HepG2 (cell line): ENCODE results near the gene STIM1. TPM values are rescaled to one million over a fixed set of nuclear protein-coding genes. Genes with fewer than 3 reads are reported as not detected.

Experiments used
- ATAC-seq: fragments of 200-7000 bp; cut with Tn5 transposase; 3 replicates; pipeline ENCODE4 v1.9.1; 2020; ENCODE audit warnings: mild to moderate bottlenecking, moderate library complexity
- BruUV-seq: library from RNA; stranded (reverse); fragments of 400-500 nt; replicated peaks from 2 replicates; lab custom pipeline; 2021; lab: Mats Ljungman, UMichigan
- CTCF ChIA-PET: fragments of 300-600 bp; formaldehyde crosslinking; extraction: SDS; loops from one replicate; lab custom pipeline; 2021; ENCODE audit warnings: low total read pairs, inconsistent platforms, low intra/inter-chr PET ratio; lab: Yijun Ruan, JAX
- POLR2A ChIA-PET: fragments of 350-600 bp; sonication (Branson Sonifier 250); formaldehyde crosslinking; loops from one replicate; lab custom pipeline; 2020; ENCODE audit warnings: antibody characterized with exemption, inconsistent platforms; lab: Yijun Ruan, JAX
- DNase-seq: peaks from one replicate; pipeline ENCODE4 v3.0.0-alpha.2; 2015; ENCODE audit warnings: low spot score
- FAIRE-seq: peaks from 3 replicates; lab custom pipeline; 2011; peaks lifted over from hg19 to GRCh38; lab: Jason Lieb, UNC
- H2AFZ ChIP-seq: one replicate; pipeline ENCODE4 v1.6.1; 2011; ENCODE audit warnings: low read length, inconsistent platforms
- H3K27ac ChIP-seq: fragments of 300-600 bp; 3 replicates; pipeline ENCODE4 v1.8.0; 2011; ENCODE audit warnings: mixed run types, mild to moderate bottlenecking, mixed read lengths, low read length, inconsistent platforms; ENCODE audit not compliant: insufficient read depth; ENCODE audit errors: extremely low read length
- H3K27me3 ChIP-seq, 2 experiments: fragments of 200-600 bp in 1 of 2; 2 replicates in 1 of 2; 3 replicates in 1 of 2; pipeline versions ENCODE4 v1.6.0 to v1.8.0; 2011; ENCODE audit warnings: low read length in 2 of 2, mild to moderate bottlenecking in 2 of 2, moderate library complexity in 2 of 2, inconsistent platforms in 1 of 2; ENCODE audit not compliant: insufficient read depth in 2 of 2, control insufficient read depth in 1 of 2
- H3K36me3 ChIP-seq, 2 experiments: fragments of 200-600 bp in 1 of 2; replicated peaks in 1 of 2; 2 replicates in 1 of 2; 3 replicates in 1 of 2; pipeline versions ENCODE4 v1.5.1 to v1.8.0; 2011; ENCODE audit warnings: low read length in 2 of 2, inconsistent platforms in 1 of 2; ENCODE audit not compliant: insufficient read depth in 2 of 2, control insufficient read depth in 1 of 2
- H3K4me1 ChIP-seq: 2 replicates; pipeline ENCODE4 v1.5.1; 2012; ENCODE audit warnings: low read length, inconsistent platforms; ENCODE audit not compliant: insufficient read depth
- H3K4me2 ChIP-seq: 2 replicates; pipeline ENCODE4 v1.6.0; 2011; ENCODE audit warnings: low read depth, low read length, inconsistent platforms
- H3K4me3 ChIP-seq, 3 experiments: fragments of 200-600 bp in 1 of 3; sonication (generic), shearing (Covaris generic) in 1 of 3; replicated peaks in 1 of 3; 2 replicates each; pipeline ENCODE4 v1.5.1; 2011 to 2016; ENCODE audit warnings: low read length in 3 of 3, inconsistent platforms in 2 of 3, low read depth in 2 of 3, mild to moderate bottlenecking in 2 of 3, control low read depth in 1 of 3, mixed read lengths in 1 of 3; ENCODE audit not compliant: insufficient read depth in 1 of 3
- H3K79me2 ChIP-seq: one replicate; pipeline ENCODE4 v1.6.1; 2011; ENCODE audit warnings: low read length, inconsistent platforms; ENCODE audit not compliant: insufficient read depth
- H3K9ac ChIP-seq: 2 replicates; pipeline ENCODE4 v1.6.0; 2011; ENCODE audit warnings: mild to moderate bottlenecking, low read depth, low read length, inconsistent platforms; ENCODE audit not compliant: insufficient read depth
- H3K9me3 ChIP-seq: 2 replicates; pipeline ENCODE4 v1.5.1; 2012; ENCODE audit warnings: mild to moderate bottlenecking, low read length
- H4K20me1 ChIP-seq: 2 replicates; pipeline ENCODE4 v1.6.0; 2011; ENCODE audit warnings: inconsistent platforms, mild to moderate bottlenecking, low read length, moderate library complexity; ENCODE audit not compliant: insufficient read depth
- GATA4 ChIP-seq: sonication (generic); IDR thresholded peaks from 2 replicates; pipeline ENCODE4 v1.6.1; 2016; ENCODE audit warnings: antibody characterized with exemption, low read depth, borderline replicate concordance
- KDM1A ChIP-seq: IDR thresholded peaks from 2 replicates; pipeline ENCODE4 v1.6.1; 2016; ENCODE audit warnings: missing compliant biosample characterization
- SIX1 ChIP-seq: sonication (generic); formaldehyde crosslinking; IDR thresholded peaks from 2 replicates; pipeline ENCODE4 v1.4.0; 2020; ENCODE audit warnings: missing genetic modification reagents, borderline replicate concordance
- STAG1 ChIP-seq: sonication (generic); formaldehyde crosslinking; IDR thresholded peaks from 2 replicates; pipeline ENCODE4 v1.4.0; 2020; ENCODE audit warnings: missing genetic modification reagents
- TAF15 ChIP-seq: fragments of 200-400 bp; formaldehyde crosslinking; IDR thresholded peaks from one replicate; pipeline ENCODE4 v1.6.1; 2018; ENCODE audit warnings: mild to moderate bottlenecking, low read depth, low read length; ENCODE audit not compliant: poor library complexity, severe bottlenecking
- ZFP62 ChIP-seq: sonication (generic); formaldehyde crosslinking; IDR thresholded peaks from 2 replicates; pipeline ENCODE4 v1.4.0; 2020; ENCODE audit warnings: missing genetic modification reagents
- ZMYM3 ChIP-seq: sonication (generic); formaldehyde crosslinking; IDR thresholded peaks from 2 replicates; pipeline ENCODE4 v1.5.1; 2020; ENCODE audit warnings: mild to moderate bottlenecking, missing genetic modification reagents
- ZNF121 ChIP-seq: sonication (generic); formaldehyde crosslinking; IDR thresholded peaks from 2 replicates; pipeline ENCODE4 v1.5.0; 2020; ENCODE audit warnings: mild to moderate bottlenecking, missing genetic modification reagents
- ZNF160 ChIP-seq: sonication (generic); formaldehyde crosslinking; IDR thresholded peaks from 2 replicates; pipeline ENCODE4 v1.8.0; 2022; ENCODE audit warnings: mild to moderate bottlenecking, inconsistent platforms, missing genetic modification reagents
- WGBS: methylation state at CpG from one replicate; pipeline ENCODE4 v1.1.6; 2017; ENCODE audit warnings: low lambda C conversion rate; 5-methylcytosine and 5-hydroxymethylcytosine counted together
- in situ Hi-C: cut with HindIII; loops from 2 replicates; pipeline ENCODE4 v1.10.0; 2017; ENCODE audit warnings: low pct_unique_long_range_greater_than_20kb; ENCODE audit not compliant: extremely low pct_ligation_motif_present
- intact Hi-C: fragments of 100-400 bp; cut with micrococcal nuclease; formaldehyde crosslinking; loops from one replicate; pipeline ENCODE4 v1.10.0; 2022; ENCODE audit not compliant: unreplicated experiment
- polyA plus RNA-seq, 8 experiments: library from polyadenylated mRNA; depleted of rRNA in 3 of 8; stranded (reverse) in 7 of 8; unstranded in 1 of 8; fragments of >200 nt; fragmentation: Illumina TruSeq in 4 of 8; extraction: Trizol in 4 of 8; gene quantifications; 2 replicates each; pipeline versions ENCODE4 v1.2.1 to v1.2.3, GENCODE V29; 2011 to 2016; ENCODE audit warnings: low read depth in 4 of 8, missing spikeins in 1 of 8, mixed read lengths in 1 of 8; ENCODE audit not compliant: insufficient read depth in 1 of 8
- total RNA-seq, 5 experiments: library from RNA; depleted of rRNA; stranded (reverse); fragments of >200 nt; fragmentation: Illumina TruSeq; extraction: Trizol; gene quantifications; 2 replicates each; pipeline ENCODE4 v1.2.3, GENCODE V29; 2016; ENCODE audit warnings: low read depth in 1 of 5

The STIM1 gene
- total and polyA plus RNA-seq, 2 of the 13 experiments (the other 11 are each of a cell fraction or from before 2014, with no cell fraction given), result 19.2 to 28.5 TPM

DNA sequence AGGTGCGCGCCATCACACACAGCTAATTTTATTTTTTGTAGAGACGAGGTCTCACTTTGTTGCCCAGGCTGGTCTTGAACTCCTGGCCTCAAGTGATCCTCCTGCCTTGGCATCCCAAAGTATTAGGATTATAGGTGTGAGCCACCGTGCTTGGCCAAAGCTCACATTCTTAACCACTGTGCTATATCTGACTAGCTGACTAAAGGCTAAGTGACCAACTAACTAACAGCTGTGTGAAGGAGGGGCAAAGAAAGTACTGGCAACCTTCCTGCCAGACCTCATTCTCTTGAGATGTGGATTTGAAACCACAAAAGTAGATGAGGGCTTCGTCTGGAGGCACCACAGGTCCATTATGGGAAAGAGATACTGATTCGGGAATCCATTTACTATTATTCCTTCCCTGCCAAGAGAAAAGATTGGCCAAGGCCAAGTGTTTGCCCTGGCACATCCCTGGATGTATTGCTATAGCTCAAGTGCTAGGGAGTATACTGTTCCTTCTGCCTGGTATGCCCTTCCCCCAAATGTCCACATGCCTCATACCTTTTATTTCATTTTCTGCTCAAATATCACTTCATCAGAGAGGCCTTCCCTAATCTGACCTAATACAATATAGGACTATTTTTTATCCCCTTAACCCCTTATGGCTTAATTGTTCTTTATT lies 186.4 kb downstream of the STIM1 start:
- ChIA-PET CTCF (no interaction called here), POLR2A (no interaction called here)
- Histone ChIP-seq H3K4me2 (no peak overlapping the region), H3K4me3 (no peak overlapping the region), H3K36me3 (no peaks in the 10 kb centered on the region), H3K79me2 (no peaks in the 10 kb centered on the region), H3K27ac (no peak overlapping the region), H4K20me1 (0 out of 2 replicates have a peak, but pooled peaks cover 5% of the 10 kb centered on the region), H2AFZ (no peak overlapping the region), H3K27me3 (no peaks in the 10 kb centered on the region), H3K9ac (no peak overlapping the region), H3K4me1 (peaks cover 43% of the 10 kb centered on the region), H3K9me3 (no peaks in the 10 kb centered on the region)
- no peak for TF ChIP-seq ZMYM3 (CRISPR knock-in tag)
- no peak for TF ChIP-seq GATA4
- no peak for TF ChIP-seq ZNF121 (CRISPR knock-in tag)
- TF ChIP-seq KDM1A, result no peak
- no peak for TF ChIP-seq STAG1
- TF ChIP-seq SIX1 (CRISPR knock-in tag), result no peak
- no peak for TF ChIP-seq ZFP62 (CRISPR knock-in tag)
- TF ChIP-seq ZNF160 (CRISPR knock-in tag), result no peak
- TF ChIP-seq TAF15, result no peak
- ATAC-seq, result no peak
- FAIRE-seq, result no peak
- intact Hi-C loops, result no loop called here
- BruUV-seq, result no TSS peak
- in situ Hi-C loops, result no loop called here
- no peak for DNase-seq
- 96% methylated on average over 6 of the region's 6 CpGs for WGBS
